Measurements from ENCODE around the gene JAZF1. TPM values are rescaled to one million over a fixed set of nuclear protein-coding genes. Genes with fewer than 3 reads are reported as not detected.

Gene JAZF1
- total and polyA plus RNA-seq, 2 of the 4 experiments (the other 2 are of a cell fraction) = 8.4 to 10.5 TPM

DNA sequence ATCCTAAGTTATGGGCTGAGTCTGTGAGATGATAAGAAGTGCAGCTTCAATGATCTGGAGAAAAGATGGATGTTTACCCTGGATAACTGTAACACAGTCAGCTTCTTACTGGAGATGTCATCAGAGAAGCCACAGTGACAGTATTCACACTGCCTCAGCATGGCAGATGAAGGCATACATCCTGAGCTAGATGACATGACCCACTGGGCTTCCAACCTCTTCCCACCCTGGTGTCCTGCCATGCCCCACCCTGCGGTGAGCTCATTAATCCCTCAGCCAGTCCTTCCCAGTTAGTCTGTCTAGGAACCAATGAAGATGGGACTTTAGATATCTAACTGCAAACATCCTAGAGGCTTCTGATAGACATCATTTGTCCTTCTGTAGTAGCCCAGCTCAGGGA is 226.8 kb downstream of the JAZF1 start:
- no peak overlapping the region for H2BK20ac ChIP-seq (ENCODE audit: low read depth, low read length)
- H2AK5ac ChIP-seq (ENCODE audit: low read depth, low read length) = no peak overlapping the region
- H3K18ac ChIP-seq (ENCODE audit: low read depth, low read length) = no peak overlapping the region
- no peaks in the 10 kb centered on the region for H3K36me3 ChIP-seq (ENCODE audit: control insufficient read depth, insufficient read depth, low read length)
- no peak for DNase-seq
- no peak overlapping the region for H3K56ac ChIP-seq (ENCODE audit: extremely low read depth, insufficient read depth, low read length)
- TF ChIP-seq FOS (IDR thresholded peaks at IDR 0.05; ENCODE audit: low read depth, low read length) = no peak
- TF ChIP-seq CEBPB (IDR thresholded peaks at IDR 0.05; ENCODE audit: low read depth, low read length) = no peak
- no peak overlapping the region for H2BK15ac ChIP-seq (ENCODE audit: low read depth, low read length)
- intact Hi-C loops (cut with micrococcal nuclease) = no loop called here
- H3K4ac ChIP-seq (ENCODE audit: low read depth, low read length) = no peak overlapping the region
- H3K9ac ChIP-seq (ENCODE audit: low read depth, low read length) = no peak overlapping the region
- WGBS, 2 experiments (ENCODE audit: extremely low coverage in 2 of 2, insufficient read length in 1 of 2) = no CpG with 5 or more reads among the region's 1 CpG
- no peaks in the 10 kb centered on the region for H3K4me1 ChIP-seq (ENCODE audit: control insufficient read depth, insufficient read depth, low read length)
- H2BK120ac ChIP-seq (ENCODE audit: low read depth, low read length) = no peak overlapping the region
- no peak overlapping the region for H4K91ac ChIP-seq (ENCODE audit: insufficient read depth, low read depth, low read length)
- ChIA-PET POLR2A (ENCODE audit: unreplicated experiment) (no interaction called here), CTCF (interaction anchor here (1.2 to 1.6 kb wide), 2 partner anchors 9 to 17 kb away, joined by 3 read pairs; no protein-coding TSS in a partner anchor)
- no TSS peak for BruUV-seq (replicated peaks)
- peaks cover 9 to 28% of the 10 kb centered on the region in 2 experiments; a peak in 3 of 4 replicates for H3K79me1 ChIP-seq (ENCODE audit: low read depth in 1 of 2, low read length in 2 of 2)
- no peak overlapping the region for H4K5ac ChIP-seq (ENCODE audit: low read depth, low read length)
- ATAC-seq (ENCODE audit: low read depth) = no peak
- H3K4me3 ChIP-seq (ENCODE audit: insufficient read depth, low read depth, low read length) = no peak overlapping the region
- no peak overlapping the region for H2AK9ac ChIP-seq (replicated peaks; ENCODE audit: low read depth, low read length, poor library complexity)
- no peak overlapping the region for H3K23ac ChIP-seq (ENCODE audit: low read depth, low read length)
- no peaks in the 10 kb centered on the region for H3K27me3 ChIP-seq (ENCODE audit: control insufficient read depth, insufficient read depth, low read length)
- peaks cover 6% of the 10 kb centered on the region; the same call in 1 of the 2 replicates for H4K20me1 ChIP-seq (ENCODE audit: insufficient read depth, low read length)
- no peak overlapping the region for H3K14ac ChIP-seq (replicated peaks; ENCODE audit: low read depth, low read length)
- H3K9me1 ChIP-seq (ENCODE audit: insufficient read depth, low read length) = peaks cover 10% of the 10 kb centered on the region; the same call in 1 of the 2 replicates
- dilution Hi-C loops (cut with HindIII; ENCODE audit: low sequenced_read_pairs, unreplicated experiment) = no loop called here
- no peaks in the 10 kb centered on the region for H3K9me3 ChIP-seq (ENCODE audit: control insufficient read depth, insufficient read depth, low read length)
- no peak overlapping the region for H3K4me2 ChIP-seq (ENCODE audit: low read depth, low read length)
- no peak overlapping the region for H3K27ac ChIP-seq (ENCODE audit: insufficient read depth, low read length)
- no peak overlapping the region for H2AFZ ChIP-seq (replicated peaks; ENCODE audit: low read length, poor library complexity)
- in situ Hi-C loops (cut with MboI; ENCODE audit: low sequenced_read_pairs) = no loop called here
- H2BK5ac ChIP-seq (ENCODE audit: low read depth, low read length, poor library complexity, severe bottlenecking) = no peak overlapping the region
- H4K8ac ChIP-seq (ENCODE audit: low read depth in 2 of 2, low read length in 2 of 2) = no peak overlapping the region

Measured in IMR-90 (cell line).